Measurements from ENCODE around the gene RPP25L.

RPP25L gene

GRCh38 chr9:34565856-34566255 lies 46.0 kb downstream of the RPP25L start:
- no peak for DNase-seq

GRCh38 chr9:34564617-34565016 lies 47.3 kb downstream of the RPP25L start:
- no peak for DNase-seq

DNA sequence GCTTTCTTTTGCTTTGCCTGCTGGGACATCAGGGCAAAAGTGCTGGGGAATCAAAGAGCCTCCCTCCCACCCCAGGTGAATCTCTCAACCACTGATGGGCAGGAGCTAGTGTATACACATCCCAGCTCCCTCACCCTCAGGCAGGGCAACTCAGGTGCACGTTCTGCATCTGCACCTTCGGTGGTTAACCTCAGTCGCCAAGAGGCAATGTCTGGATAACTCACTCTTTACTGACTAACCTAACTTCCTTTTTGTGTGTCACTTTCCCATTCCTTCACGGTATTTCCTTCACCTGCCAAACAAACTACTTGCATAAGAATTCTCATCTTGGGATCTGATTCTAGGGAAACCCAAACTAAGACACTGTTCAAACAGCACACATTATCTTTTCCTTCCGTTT lies 48.6 kb downstream of the RPP25L start:
- DNase-seq = no peak

- no peak for DNase-seq
Observed at GRCh38 chr9:34562135-34562745, 49.7 kb downstream of the RPP25L start.

- DNase-seq = no peak
Observed at GRCh38 chr9:34560599-34561214, 51.2 kb downstream of the RPP25L start.

Data from eye (tissue), 1 donor.